ENCODE data around the gene LIFR.
"Not testable (repeated sequence)": the region's sequence is repeated elsewhere in the genome, so short reads cannot be mapped to it uniquely, and the experiment has no call there.

The LIFR gene

GRCh38 chr5:38556599-38557307, at the start of gene LIFR:
LIFR (minus strand) TSS chr5:38556646; CDS start chr5:38530647, 25,999 bp downstream.
- no peak for DNase-seq

- DNase-seq = no peak
Measured at GRCh38 chr5:38605610-38606009, 49.2 kb upstream of the LIFR start.

GRCh38 chr5:38603691-38604090, 47.2 kb upstream of the LIFR start:
- DNase-seq = no peak

GRCh38 chr5:38602641-38603040, 46.2 kb upstream of the LIFR start:
- no peak for DNase-seq

GRCh38 chr5:38601863-38602298, 45.4 kb upstream of the LIFR start:
- DNase-seq = no peak

- DNase-seq = no peak
Measured at GRCh38 chr5:38601133-38601862, 44.9 kb upstream of the LIFR start.

GRCh38 chr5:38600329-38601045, 44.0 kb upstream of the LIFR start:
- no peak for DNase-seq

- not testable (repeated sequence) for DNase-seq
Measured at GRCh38 chr5:38599751-38600150, 43.3 kb upstream of the LIFR start.

GRCh38 chr5:38598994-38599617, 42.7 kb upstream of the LIFR start:
- DNase-seq = no peak

- DNase-seq = no peak
Measured at GRCh38 chr5:38598296-38598993, 42.0 kb upstream of the LIFR start.

- DNase-seq = no peak
Measured at GRCh38 chr5:38596981-38597380, 40.5 kb upstream of the LIFR start.

GRCh38 chr5:38595132-38595745, 38.8 kb upstream of the LIFR start:
- DNase-seq = no peak

GRCh38 chr5:38593959-38594358, 37.5 kb upstream of the LIFR start:
- DNase-seq = no peak

GRCh38 chr5:38591523-38591849, 35.0 kb upstream of the LIFR start:
- DNase-seq = no peak

GRCh38 chr5:38590838-38591522, 34.5 kb upstream of the LIFR start:
- no peak for DNase-seq

- no peak for DNase-seq
Measured at GRCh38 chr5:38589629-38590028, 33.2 kb upstream of the LIFR start.

GRCh38 chr5:38585816-38586215, 29.4 kb upstream of the LIFR start:
- DNase-seq = no peak

- DNase-seq = no peak
Measured at GRCh38 chr5:38583500-38583899, 27.1 kb upstream of the LIFR start.

- DNase-seq = no peak
Measured at GRCh38 chr5:38582975-38583319, 26.5 kb upstream of the LIFR start.

- no peak for DNase-seq
Measured at GRCh38 chr5:38582293-38582974, 26.0 kb upstream of the LIFR start.

GRCh38 chr5:38581597-38581996, 25.2 kb upstream of the LIFR start:
- no peak for DNase-seq
